ENCODE measurements around the gene CACNA1S.

The CACNA1S gene

GRCh38 chr1:201093962-201094361 is 18.3 kb downstream of the CACNA1S start:
- Histone ChIP-seq H3K9ac (ENCODE audit: low read length) (no peak overlapping the region), H3K4me3 (ENCODE audit: low read depth, low read length, poor library complexity, severe bottlenecking) (no peak overlapping the region), H3K9me3 (ENCODE audit: low read length) (no peaks in the 10 kb centered on the region), H3K79me2 (ENCODE audit: insufficient read depth, low read length) (no peaks in the 10 kb centered on the region), H4K20me1 (ENCODE audit: insufficient read depth, low read length) (no peaks in the 10 kb centered on the region), H3K27ac (ENCODE audit: low read depth, low read length, poor library complexity, severe bottlenecking) (no peak overlapping the region), H3K9me2 (ENCODE audit: low read depth, low read length) (no peaks in the 10 kb centered on the region), H3F3A (ENCODE audit: insufficient read depth, low read length) (no peaks in the 10 kb centered on the region), H3K36me3 (ENCODE audit: insufficient read depth, low read length) (no peaks in the 10 kb centered on the region), H3K4me1 (ENCODE audit: insufficient read depth, low read length, severe bottlenecking) (no peaks in the 10 kb centered on the region), H3K27me3 (ENCODE audit: insufficient read depth, low read length) (peaks cover 4% of the 10 kb centered on the region), H3K4me2 (ENCODE audit: low read length) (no peak overlapping the region), H2AFZ (ENCODE audit: low read length) (no peak overlapping the region)
- TF ChIP-seq EZH2 (IDR thresholded peaks at IDR 0.05; ENCODE audit: borderline replicate concordance, low read length) (no peak), CTCF (IDR thresholded peaks at IDR 0.05; ENCODE audit: low read length) (no peak)

GRCh38 chr1:201093561-201093960 is 18.7 kb downstream of the CACNA1S start:
- Histone ChIP-seq H3K4me2 (ENCODE audit: low read length) (no peak overlapping the region), H3K27me3 (ENCODE audit: insufficient read depth, low read length) (peaks cover 4% of the 10 kb centered on the region), H3K9me2 (ENCODE audit: low read depth, low read length) (no peaks in the 10 kb centered on the region), H3K9ac (ENCODE audit: low read length) (no peak overlapping the region), H3K27ac (ENCODE audit: low read depth, low read length, poor library complexity, severe bottlenecking) (no peak overlapping the region), H3K4me3 (ENCODE audit: low read depth, low read length, poor library complexity, severe bottlenecking) (no peak overlapping the region), H3K36me3 (ENCODE audit: insufficient read depth, low read length) (no peaks in the 10 kb centered on the region), H3K4me1 (ENCODE audit: insufficient read depth, low read length, severe bottlenecking) (no peaks in the 10 kb centered on the region), H3K79me2 (ENCODE audit: insufficient read depth, low read length) (no peaks in the 10 kb centered on the region), H3K9me3 (ENCODE audit: low read length) (no peaks in the 10 kb centered on the region), H4K20me1 (ENCODE audit: insufficient read depth, low read length) (no peaks in the 10 kb centered on the region), H2AFZ (ENCODE audit: low read length) (no peak overlapping the region), H3F3A (ENCODE audit: insufficient read depth, low read length) (no peaks in the 10 kb centered on the region)
- TF ChIP-seq CTCF (IDR thresholded peaks at IDR 0.05; ENCODE audit: low read length) (no peak), EZH2 (IDR thresholded peaks at IDR 0.05; ENCODE audit: borderline replicate concordance, low read length) (no peak)

GRCh38 chr1:201092738-201093137 is 19.5 kb downstream of the CACNA1S start:
- Histone ChIP-seq H3K79me2 (ENCODE audit: insufficient read depth, low read length) (no peaks in the 10 kb centered on the region), H3K9ac (ENCODE audit: low read length) (no peak overlapping the region), H3K4me1 (ENCODE audit: insufficient read depth, low read length, severe bottlenecking) (no peaks in the 10 kb centered on the region), H3K27ac (ENCODE audit: low read depth, low read length, poor library complexity, severe bottlenecking) (no peak overlapping the region), H2AFZ (ENCODE audit: low read length) (no peak overlapping the region), H4K20me1 (ENCODE audit: insufficient read depth, low read length) (no peaks in the 10 kb centered on the region), H3K9me3 (ENCODE audit: low read length) (no peaks in the 10 kb centered on the region), H3F3A (ENCODE audit: insufficient read depth, low read length) (no peaks in the 10 kb centered on the region), H3K4me3 (ENCODE audit: low read depth, low read length, poor library complexity, severe bottlenecking) (no peak overlapping the region), H3K36me3 (ENCODE audit: insufficient read depth, low read length) (no peaks in the 10 kb centered on the region), H3K9me2 (ENCODE audit: low read depth, low read length) (no peaks in the 10 kb centered on the region), H3K27me3 (ENCODE audit: insufficient read depth, low read length) (peaks cover 4% of the 10 kb centered on the region), H3K4me2 (ENCODE audit: low read length) (no peak overlapping the region)
- no peak for TF ChIP-seq CTCF (IDR thresholded peaks at IDR 0.05; ENCODE audit: low read length)
- no peak for TF ChIP-seq EZH2 (IDR thresholded peaks at IDR 0.05; ENCODE audit: borderline replicate concordance, low read length)
